Ovary (tissue), 9 donors: ENCODE measurements around the gene C9orf50. TPM values are rescaled to one million over a fixed set of nuclear protein-coding genes. Genes with fewer than 3 reads are reported as not detected.

Experiments
- DNase-seq, 5 donors: peaks; one replicate each; pipeline ENCODE4 v3.0.0-alpha.2; 2019 to 2020
- H3K27ac ChIP-seq, 2 donors: fragments of 200-600 bp; one replicate each; pipeline versions ENCODE4 v1.5.1 to v1.8.0; 2019 to 2022
- H3K27me3 ChIP-seq: fragments of 200-600 bp; one replicate; pipeline ENCODE4 v1.8.0; 2022
- H3K36me3 ChIP-seq: fragments of 200-600 bp; sonication (generic); one replicate; pipeline ENCODE4 v1.5.1; 2019
- H3K4me1 ChIP-seq: one replicate; pipeline ENCODE4 v1.8.1; 2013; ENCODE audit warnings: mild to moderate bottlenecking, moderate library complexity; ENCODE audit not compliant: insufficient read depth
- H3K4me3 ChIP-seq: fragments of 200-600 bp; sonication (generic); one replicate; pipeline ENCODE4 v1.5.1; 2017
- H3K9me3 ChIP-seq, 2 donors: fragments of 200-600 bp in 1 of 2; sonication (generic) in 1 of 2; one replicate each; pipeline versions ENCODE4 v1.5.1 to v1.8.1; 2013 to 2019; ENCODE audit warnings: mild to moderate bottlenecking in 1 of 2, moderate library complexity in 1 of 2
- EP300 ChIP-seq: sonication (generic); formaldehyde crosslinking; IDR thresholded peaks from one replicate; pipeline ENCODE4 v1.6.1; 2017; ENCODE audit warnings: antibody characterized with exemption
- POLR2A ChIP-seq: fragments of 450-650 bp; IDR thresholded peaks from one replicate; pipeline ENCODE4 v1.6.1; 2017; ENCODE audit warnings: antibody characterized with exemption, mild to moderate bottlenecking, moderate library complexity
- WGBS, 3 donors: extraction: QIAGEN DNeasy Blood & Tissue Kit in 1 of 3; methylation state at CpG; one replicate each; pipeline versions ENCODE4 v1.1.5 to v1.1.7; 2013 to 2017; 5-methylcytosine and 5-hydroxymethylcytosine counted together
- intact Hi-C, 4 donors: fragments of 100-400 bp; cut with DNase I; formaldehyde crosslinking; loops; one replicate each; pipeline versions ENCODE4 v1.11.0 to v1.15.1; 2022 to 2023
- polyA plus RNA-seq, 2 donors: library from polyadenylated mRNA; stranded (reverse); fragments of 200-250 nt in 1 of 2; fragments of 350-450 nt in 1 of 2; fragmentation: Illumina TruSeq in 1 of 2; extraction: RNeasy Lipid Tissue Mini Kit (QIAGEN cat#74804) in 1 of 2; gene quantifications; one replicate each; pipeline ENCODE4 v1.2.3, GENCODE V29; 2013 to 2014
- total RNA-seq, 7 donors: library from RNA; depleted of rRNA in 2 of 7; stranded (reverse); fragments of >200 nt in 2 of 7; fragmentation: NEBNext Ultra II Directional in 3 of 7; extraction: Animal tissue kit (Norgen Biotek cat#: 25700) in 3 of 7; gene quantifications; one replicate each; pipeline versions ENCODE4 v1.1.0 to v1.2.4, GENCODE V29; 2016 to 2023
- TF ChIP-seq, protein P1 (sequence below), 3 donors: fragments of 450-650 bp in 2 of 3; fragments of 200-600 bp in 1 of 3; IDR thresholded peaks; one replicate each; pipeline versions ENCODE4 v1.5.1 to v1.8.0; 2016 to 2022; ENCODE audit warnings: antibody characterized with exemption in 3 of 3, mild to moderate bottlenecking in 1 of 3
- donor health status: DM: no; HTN: no; CAD: no; lungs with moderate emphysema.
- donor health status: DM: no; HTN: no; CAD: no.
- donor health status: Bipolar disorder and iron deficiency.
- donor health status: DM: yes; HTN: yes; CAD: no.
- donor health status: DM: no; HTN: no; CAD: no.
- donor health status: DM: yes; HTN: yes; CAD: no.

The C9orf50 gene
- total and polyA plus RNA-seq, 9 donors, result 0.07 to 1.1 (median 0.30) TPM; not detected in 6

DNA sequence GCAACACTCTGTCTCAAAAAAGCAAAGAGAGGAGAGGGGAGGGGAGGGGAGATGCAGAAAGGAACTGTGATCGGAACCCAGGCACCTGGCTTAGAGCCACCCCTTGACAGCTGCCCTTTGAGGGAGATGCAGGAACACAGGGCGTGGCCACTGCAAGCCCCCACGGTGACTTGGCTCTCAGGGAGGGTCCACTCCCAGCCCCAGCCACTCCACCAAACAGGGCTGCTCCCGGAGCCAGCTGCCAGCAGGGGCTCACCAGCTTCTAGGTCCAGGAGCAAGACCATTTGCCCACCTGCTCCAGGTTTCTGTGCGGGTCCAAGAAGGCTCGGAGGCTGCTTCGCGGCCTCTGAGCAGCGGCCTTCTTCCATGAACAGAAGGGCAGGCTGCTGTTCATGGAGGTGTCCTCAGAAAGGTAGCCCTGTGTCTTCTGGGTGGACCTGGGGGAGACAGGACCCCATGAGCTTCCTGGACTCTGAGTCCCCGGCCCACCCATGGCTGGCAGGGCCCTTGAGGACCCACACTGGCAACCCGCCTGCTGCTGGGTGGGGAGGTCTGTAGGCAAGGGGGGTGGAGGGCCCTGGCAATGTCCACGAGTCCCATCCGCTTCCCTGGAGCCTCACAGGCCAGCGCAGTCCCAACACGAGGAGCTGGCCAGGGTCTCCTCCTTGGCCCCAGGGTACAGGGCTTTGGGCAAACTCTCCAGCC, 7.9 kb downstream of the C9orf50 start:
- Histone ChIP-seq H3K36me3 (no peaks in the 10 kb centered on the region), H3K4me1 (peaks cover 8% of the 10 kb centered on the region), H3K27ac (no peak overlapping the region), H3K9me3 (no peaks in the 10 kb centered on the region), H3K27me3 (no peaks in the 10 kb centered on the region), H3K4me3 (no peak overlapping the region)
- TF ChIP-seq EP300 (no peak), POLR2A (no peak)
- TF ChIP-seq, protein P1, sequence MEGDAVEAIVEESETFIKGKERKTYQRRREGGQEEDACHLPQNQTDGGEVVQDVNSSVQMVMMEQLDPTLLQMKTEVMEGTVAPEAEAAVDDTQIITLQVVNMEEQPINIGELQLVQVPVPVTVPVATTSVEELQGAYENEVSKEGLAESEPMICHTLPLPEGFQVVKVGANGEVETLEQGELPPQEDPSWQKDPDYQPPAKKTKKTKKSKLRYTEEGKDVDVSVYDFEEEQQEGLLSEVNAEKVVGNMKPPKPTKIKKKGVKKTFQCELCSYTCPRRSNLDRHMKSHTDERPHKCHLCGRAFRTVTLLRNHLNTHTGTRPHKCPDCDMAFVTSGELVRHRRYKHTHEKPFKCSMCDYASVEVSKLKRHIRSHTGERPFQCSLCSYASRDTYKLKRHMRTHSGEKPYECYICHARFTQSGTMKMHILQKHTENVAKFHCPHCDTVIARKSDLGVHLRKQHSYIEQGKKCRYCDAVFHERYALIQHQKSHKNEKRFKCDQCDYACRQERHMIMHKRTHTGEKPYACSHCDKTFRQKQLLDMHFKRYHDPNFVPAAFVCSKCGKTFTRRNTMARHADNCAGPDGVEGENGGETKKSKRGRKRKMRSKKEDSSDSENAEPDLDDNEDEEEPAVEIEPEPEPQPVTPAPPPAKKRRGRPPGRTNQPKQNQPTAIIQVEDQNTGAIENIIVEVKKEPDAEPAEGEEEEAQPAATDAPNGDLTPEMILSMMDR (IDR thresholded peaks at IDR 0.05), result no peak
- DNase-seq, result peak in 2 of 5 donors; percentile 40
- intact Hi-C loops, result loop anchor here in 3 of 4 donors (5.0 to 10.0 kb wide), 3 partner anchors 201 to 296 kb away; no protein-coding TSS in a partner anchor
- WGBS, 3 donors, result 69 to 78% (median 76%) methylated on average over 15 of the region's 15 CpGs

DNA sequence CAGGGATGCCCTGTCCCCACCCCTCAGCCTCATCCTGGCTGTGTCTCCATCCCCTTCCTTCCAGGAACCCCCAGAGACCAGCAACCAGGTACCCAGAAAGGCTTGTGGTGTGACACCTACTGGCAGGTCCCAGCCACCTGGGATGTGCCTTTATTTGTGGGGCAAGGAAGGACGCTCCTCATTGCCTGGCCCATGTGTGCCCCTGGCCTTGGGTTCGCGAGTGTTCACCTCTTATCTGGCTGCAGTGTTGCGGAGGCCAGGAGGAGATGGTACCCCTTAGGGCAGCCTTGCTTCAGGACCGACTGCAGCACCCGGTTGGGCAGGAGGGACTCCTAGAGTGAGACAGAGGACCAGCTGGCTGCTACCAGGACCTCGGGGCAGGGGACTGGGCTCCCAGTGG, 8.8 kb downstream of the C9orf50 start:
- Histone ChIP-seq H3K9me3 (no peaks in the 10 kb centered on the region), H3K4me1 (peaks cover 13% of the 10 kb centered on the region), H3K36me3 (no peaks in the 10 kb centered on the region), H3K4me3 (no peak overlapping the region), H3K27me3 (no peaks in the 10 kb centered on the region), H3K27ac (no peak overlapping the region)
- WGBS, 3 donors, result 59 to 86% (median 75%) methylated on average over 6 to 7 of the region's 7 CpGs
- DNase-seq, result no peak
- TF ChIP-seq POLR2A, result no peak
- no peak for TF ChIP-seq EP300
- TF ChIP-seq, protein P1 (IDR thresholded peaks at IDR 0.05), result no peak
- intact Hi-C loops, result loop anchor here in 3 of 4 donors (5.0 to 10.0 kb wide), 3 partner anchors 200 to 295 kb away; no protein-coding TSS in a partner anchor

DNA sequence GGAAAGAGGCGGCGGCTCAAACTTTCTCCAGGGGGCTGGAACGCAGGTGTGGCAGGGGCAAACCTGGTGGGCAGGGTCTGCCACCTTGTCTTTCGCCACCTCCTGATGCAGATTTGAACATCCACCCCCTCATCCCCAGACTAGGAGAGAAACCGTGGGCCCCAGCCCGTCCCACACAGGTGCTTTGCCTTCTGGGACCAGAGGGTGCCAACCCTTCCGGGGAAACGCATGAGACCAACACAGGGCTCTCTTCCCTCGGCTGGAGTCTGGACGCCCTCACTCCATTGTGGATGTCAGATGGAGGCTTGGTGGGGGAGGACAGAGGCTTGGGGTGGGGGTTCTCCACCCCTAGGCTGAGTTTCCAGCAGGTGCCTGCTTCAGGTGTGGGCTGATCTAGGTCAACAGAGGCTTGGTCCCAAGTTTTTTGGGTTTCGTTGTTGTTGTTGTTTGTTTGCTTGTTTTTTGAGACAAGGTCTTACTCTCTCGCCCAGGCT, 9.5 kb downstream of the C9orf50 start:
- TF ChIP-seq, protein P1 (IDR thresholded peaks at IDR 0.05), result peak in 1 of 3 donors; percentile 40
- TF ChIP-seq EP300 (no peak), POLR2A (no peak)

DNA sequence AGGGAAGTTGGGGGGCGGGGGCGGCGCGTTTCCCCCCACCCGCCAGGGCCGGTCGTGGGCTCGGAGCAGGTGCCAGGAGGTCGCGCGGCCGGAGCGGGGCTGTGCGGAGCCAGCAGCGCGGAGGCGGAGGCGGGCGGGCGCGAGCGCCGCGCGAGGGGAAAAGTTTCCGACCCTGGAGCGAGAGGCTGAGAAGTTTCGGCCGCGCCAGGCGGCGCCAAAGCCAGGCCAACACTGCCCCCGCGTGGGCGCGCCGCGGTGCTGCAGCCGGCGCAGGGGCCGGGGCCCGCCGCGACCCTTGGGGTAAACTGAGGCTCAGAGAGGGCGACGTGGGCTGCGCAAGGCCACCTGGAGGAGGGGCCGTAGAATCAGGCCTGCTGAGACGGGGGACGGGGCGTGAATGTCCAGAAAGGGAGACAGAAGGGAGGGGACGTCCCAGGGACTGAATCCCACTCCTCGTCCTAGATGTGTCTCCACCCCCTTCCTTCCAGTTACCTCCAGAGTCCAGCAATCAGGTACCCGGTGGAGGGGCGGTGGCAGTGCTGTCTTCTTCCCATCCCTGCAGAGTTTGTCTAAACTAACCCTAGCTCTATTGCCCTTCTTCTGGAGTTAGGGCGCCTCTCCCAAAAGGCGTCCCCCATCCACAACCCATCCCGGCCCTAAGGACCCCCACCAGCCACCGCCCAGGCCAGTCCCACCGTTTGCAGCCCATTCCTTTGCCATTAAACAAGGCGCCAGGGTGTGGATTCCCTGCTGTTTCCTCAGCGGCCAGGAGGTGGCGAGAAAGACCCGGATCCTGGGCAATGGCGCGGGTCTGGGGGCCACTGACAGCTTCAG, 10.2 kb downstream of the C9orf50 start:
- Histone ChIP-seq H3K27me3 (no peaks in the 10 kb centered on the region), H3K9me3 (no peaks in the 10 kb centered on the region), H3K27ac (peak overlapping the region; percentile 56 to 89), H3K4me1 (peaks cover 16% of the 10 kb centered on the region), H3K4me3 (peak overlapping the region; percentile 57), H3K36me3 (no peaks in the 10 kb centered on the region)
- DNase-seq, result peak; percentile 81 to 90 (median 87)
- intact Hi-C loops, result loop anchor here in 3 of 4 donors (1.0 to 10.0 kb wide), 5 partner anchors 198 to 472 kb away; no protein-coding TSS in a partner anchor
- WGBS, 3 donors, result 0 to 1% (median 0%) methylated on average over 36 to 66 of the region's 66 CpGs
- no peak for TF ChIP-seq EP300
- TF ChIP-seq POLR2A, result peak; percentile 47
- TF ChIP-seq, protein P1 (IDR thresholded peaks at IDR 0.05), result peak; percentile 84 to 100 (median 100)

More for the DNA sequence above, 9.5 kb downstream of the C9orf50 start:
- DNase-seq, result no peak
- H3K9me3 ChIP-seq, result no peaks in the 10 kb centered on the region
- H3K4me1 ChIP-seq, result peaks cover 16% of the 10 kb centered on the region
- intact Hi-C loops, result loop anchor here in 3 of 4 donors (2.0 to 10.0 kb wide), 4 partner anchors 199 to 473 kb away; no protein-coding TSS in a partner anchor
- H3K4me3 ChIP-seq, result no peak overlapping the region
- no peaks in the 10 kb centered on the region for H3K27me3 ChIP-seq
- no peak overlapping the region for H3K27ac ChIP-seq
- no peaks in the 10 kb centered on the region for H3K36me3 ChIP-seq
- WGBS, 3 donors, result 23 to 26% (median 23%) methylated on average over 12 of the region's 12 CpGs
